HEK293 (cell line): ENCODE data around the gene SYNPO.
A peak's percentile ranks its signal among the peaks of the same experiment; 100 is the strongest.

Experiments used
- BCL11B ChIP-seq: fragments of 450-650 bp; formaldehyde crosslinking; IDR thresholded peaks from 2 replicates; pipeline ENCODE4 v1.5.1; 2016; ENCODE audit warnings: low read depth, missing biosample characterization, missing genetic modification characterization
- HOXA7 ChIP-seq: sonication (generic); formaldehyde crosslinking; IDR thresholded peaks from 2 replicates; pipeline ENCODE4 v1.8.1; 2022; ENCODE audit warnings: missing genetic modification reagents, borderline replicate concordance
- KLF8 ChIP-seq: fragments of 450-650 bp; formaldehyde crosslinking; IDR thresholded peaks from 2 replicates; pipeline ENCODE4 v1.5.1; 2016; ENCODE audit warnings: missing biosample characterization, missing genetic modification characterization
- OSR2 ChIP-seq: fragments of 450-650 bp; formaldehyde crosslinking; IDR thresholded peaks from 2 replicates; pipeline ENCODE4 v1.5.1; 2016; ENCODE audit warnings: missing biosample characterization, missing genetic modification characterization
- PRDM1 ChIP-seq: fragments of 450-650 bp; formaldehyde crosslinking; IDR thresholded peaks from 2 replicates; pipeline ENCODE4; 2016; ENCODE audit warnings: missing biosample characterization, missing genetic modification characterization
- SALL2 ChIP-seq: fragments of 450-650 bp; formaldehyde crosslinking; IDR thresholded peaks from 2 replicates; pipeline ENCODE4 v1.5.0; 2017; ENCODE audit warnings: missing biosample characterization, mild to moderate bottlenecking, missing genetic modification characterization, borderline replicate concordance
- SETDB1 ChIP-seq: IDR thresholded peaks from one replicate; pipeline ENCODE4 v1.6.1; 2017; ENCODE audit warnings: mild to moderate bottlenecking, low read length, moderate library complexity, mixed read lengths; ENCODE audit not compliant: insufficient read length
- ZBTB17 ChIP-seq: fragments of 450-650 bp; formaldehyde crosslinking; IDR thresholded peaks from 2 replicates; pipeline ENCODE4 v1.5.1; 2016; ENCODE audit warnings: missing biosample characterization, missing genetic modification characterization
- ZNF169 ChIP-seq: fragments of 450-650 bp; formaldehyde crosslinking; IDR thresholded peaks from 2 replicates; pipeline ENCODE4 v1.5.1; 2016; ENCODE audit warnings: missing biosample characterization, missing genetic modification characterization
- ZNF302 ChIP-seq: fragments of 450-650 bp; formaldehyde crosslinking; IDR thresholded peaks from 2 replicates; pipeline ENCODE4 v1.5.1; 2016; ENCODE audit warnings: missing biosample characterization, missing genetic modification characterization, low read depth
- ZNF394 ChIP-seq: fragments of 450-650 bp; formaldehyde crosslinking; IDR thresholded peaks from 2 replicates; pipeline ENCODE4 v1.5.1; 2016; ENCODE audit warnings: missing biosample characterization, missing genetic modification characterization, mild to moderate bottlenecking, moderate library complexity, borderline replicate concordance
- ZNF404 ChIP-seq: fragments of 450-650 bp; formaldehyde crosslinking; IDR thresholded peaks from 2 replicates; pipeline ENCODE4 v1.5.1; 2017; ENCODE audit warnings: missing biosample characterization, missing genetic modification characterization
- ZNF501 ChIP-seq: fragments of 450-650 bp; formaldehyde crosslinking; IDR thresholded peaks from 2 replicates; pipeline ENCODE4 v1.5.1; 2016; ENCODE audit warnings: missing biosample characterization, missing genetic modification characterization
- ZNF529 ChIP-seq: fragments of 450-650 bp; formaldehyde crosslinking; IDR thresholded peaks from 2 replicates; pipeline ENCODE4 v1.5.1; 2017; ENCODE audit warnings: missing genetic modification characterization, missing biosample characterization; ENCODE audit not compliant: insufficient replicate concordance
- ZNF548 ChIP-seq: fragments of 450-650 bp; formaldehyde crosslinking; IDR thresholded peaks from 2 replicates; pipeline ENCODE4 v1.5.1; 2016; ENCODE audit warnings: missing biosample characterization, missing genetic modification characterization
- ZNF549 ChIP-seq: fragments of 450-650 bp; IDR thresholded peaks from 2 replicates; pipeline ENCODE4 v1.5.1; 2018; ENCODE audit warnings: missing biosample characterization, missing genetic modification characterization, mild to moderate bottlenecking, inconsistent platforms, moderate library complexity
- ZNF571 ChIP-seq: fragments of 450-650 bp; formaldehyde crosslinking; IDR thresholded peaks from 2 replicates; pipeline ENCODE4 v1.5.0; 2017; ENCODE audit warnings: missing biosample characterization, missing genetic modification characterization
- ZNF629 ChIP-seq: fragments of 450-650 bp; formaldehyde crosslinking; IDR thresholded peaks from 2 replicates; pipeline ENCODE4 v1.5.1; 2017; ENCODE audit warnings: missing biosample characterization, missing genetic modification characterization
- ZSCAN23 ChIP-seq: fragments of 450-650 bp; formaldehyde crosslinking; IDR thresholded peaks from 2 replicates; pipeline ENCODE4 v1.5.1; 2016; ENCODE audit warnings: missing biosample characterization, missing genetic modification characterization
- ZSCAN30 ChIP-seq: fragments of 450-650 bp; IDR thresholded peaks from 2 replicates; pipeline ENCODE4 v1.5.1; 2018; ENCODE audit warnings: missing biosample characterization, mild to moderate bottlenecking, missing genetic modification characterization, moderate library complexity
- ZXDB ChIP-seq: fragments of 450-650 bp; formaldehyde crosslinking; IDR thresholded peaks from 2 replicates; pipeline ENCODE4 v1.5.1; 2016; ENCODE audit warnings: missing biosample characterization, missing genetic modification characterization
- TF ChIP-seq, protein P1 (sequence below): fragments of 450-650 bp; formaldehyde crosslinking; IDR thresholded peaks from 2 replicates; pipeline ENCODE4 v1.5.1; 2016; ENCODE audit warnings: missing biosample characterization, missing genetic modification characterization
- TF ChIP-seq, protein P2 (sequence below): fragments of 450-650 bp; formaldehyde crosslinking; optimal IDR thresholded peaks from 2 replicates; pipeline ENCODE3; 2016; ENCODE audit warnings: missing biosample characterization, mild to moderate bottlenecking, missing genetic modification characterization
- TF ChIP-seq, protein P3 (sequence below): fragments of 450-650 bp; formaldehyde crosslinking; IDR thresholded peaks from 2 replicates; pipeline ENCODE4 v1.5.1; 2017; ENCODE audit warnings: missing biosample characterization, missing genetic modification characterization
- TF ChIP-seq, protein P4 (sequence below): fragments of 450-650 bp; formaldehyde crosslinking; IDR thresholded peaks from 2 replicates; pipeline ENCODE4 v1.5.1; 2016; ENCODE audit warnings: missing biosample characterization, missing genetic modification characterization
- TF ChIP-seq, protein P5 (sequence below): fragments of 450-650 bp; formaldehyde crosslinking; IDR thresholded peaks from 2 replicates; pipeline ENCODE4 v1.5.1; 2016; ENCODE audit warnings: missing biosample characterization, missing genetic modification characterization, low read depth

Gene SYNPO

DNA sequence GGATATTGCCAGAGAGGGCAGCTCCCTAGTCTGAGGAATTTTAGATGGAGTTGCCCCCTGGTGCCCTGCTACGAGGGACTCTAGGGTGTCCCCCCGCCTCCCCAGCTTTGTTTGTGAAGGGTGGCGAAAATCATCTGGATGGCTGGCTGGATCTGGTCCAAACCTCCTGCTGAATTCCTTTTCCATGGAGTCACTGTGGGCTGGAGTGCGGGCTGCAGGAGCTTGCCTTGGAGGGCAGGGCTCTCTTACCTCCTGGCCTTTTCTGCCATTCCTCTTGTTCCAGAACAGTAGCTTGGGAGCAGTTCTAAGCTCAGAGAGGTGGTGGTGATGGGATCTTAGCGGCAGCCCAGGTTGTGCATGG, 2.1 kb downstream of the SYNPO start (continued):
- TF ChIP-seq, protein P1, sequence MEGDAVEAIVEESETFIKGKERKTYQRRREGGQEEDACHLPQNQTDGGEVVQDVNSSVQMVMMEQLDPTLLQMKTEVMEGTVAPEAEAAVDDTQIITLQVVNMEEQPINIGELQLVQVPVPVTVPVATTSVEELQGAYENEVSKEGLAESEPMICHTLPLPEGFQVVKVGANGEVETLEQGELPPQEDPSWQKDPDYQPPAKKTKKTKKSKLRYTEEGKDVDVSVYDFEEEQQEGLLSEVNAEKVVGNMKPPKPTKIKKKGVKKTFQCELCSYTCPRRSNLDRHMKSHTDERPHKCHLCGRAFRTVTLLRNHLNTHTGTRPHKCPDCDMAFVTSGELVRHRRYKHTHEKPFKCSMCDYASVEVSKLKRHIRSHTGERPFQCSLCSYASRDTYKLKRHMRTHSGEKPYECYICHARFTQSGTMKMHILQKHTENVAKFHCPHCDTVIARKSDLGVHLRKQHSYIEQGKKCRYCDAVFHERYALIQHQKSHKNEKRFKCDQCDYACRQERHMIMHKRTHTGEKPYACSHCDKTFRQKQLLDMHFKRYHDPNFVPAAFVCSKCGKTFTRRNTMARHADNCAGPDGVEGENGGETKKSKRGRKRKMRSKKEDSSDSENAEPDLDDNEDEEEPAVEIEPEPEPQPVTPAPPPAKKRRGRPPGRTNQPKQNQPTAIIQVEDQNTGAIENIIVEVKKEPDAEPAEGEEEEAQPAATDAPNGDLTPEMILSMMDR (tag by site-specific recombination), result no peak
- TF ChIP-seq, protein P2, sequence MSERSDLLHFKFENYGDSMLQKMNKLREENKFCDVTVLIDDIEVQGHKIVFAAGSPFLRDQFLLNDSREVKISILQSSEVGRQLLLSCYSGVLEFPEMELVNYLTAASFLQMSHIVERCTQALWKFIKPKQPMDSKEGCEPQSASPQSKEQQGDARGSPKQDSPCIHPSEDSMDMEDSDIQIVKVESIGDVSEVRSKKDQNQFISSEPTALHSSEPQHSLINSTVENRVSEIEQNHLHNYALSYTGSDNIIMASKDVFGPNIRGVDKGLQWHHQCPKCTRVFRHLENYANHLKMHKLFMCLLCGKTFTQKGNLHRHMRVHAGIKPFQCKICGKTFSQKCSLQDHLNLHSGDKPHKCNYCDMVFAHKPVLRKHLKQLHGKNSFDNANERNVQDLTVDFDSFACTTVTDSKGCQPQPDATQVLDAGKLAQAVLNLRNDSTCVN (tag by site-specific recombination), result no peak
- no peak for TF ChIP-seq PRDM1
- no peak for TF ChIP-seq ZSCAN23 (tag by site-specific recombination)
- no peak for TF ChIP-seq KLF8 (tag by site-specific recombination)
- TF ChIP-seq ZNF302 (tag by site-specific recombination), result no peak
- TF ChIP-seq, protein P3, sequence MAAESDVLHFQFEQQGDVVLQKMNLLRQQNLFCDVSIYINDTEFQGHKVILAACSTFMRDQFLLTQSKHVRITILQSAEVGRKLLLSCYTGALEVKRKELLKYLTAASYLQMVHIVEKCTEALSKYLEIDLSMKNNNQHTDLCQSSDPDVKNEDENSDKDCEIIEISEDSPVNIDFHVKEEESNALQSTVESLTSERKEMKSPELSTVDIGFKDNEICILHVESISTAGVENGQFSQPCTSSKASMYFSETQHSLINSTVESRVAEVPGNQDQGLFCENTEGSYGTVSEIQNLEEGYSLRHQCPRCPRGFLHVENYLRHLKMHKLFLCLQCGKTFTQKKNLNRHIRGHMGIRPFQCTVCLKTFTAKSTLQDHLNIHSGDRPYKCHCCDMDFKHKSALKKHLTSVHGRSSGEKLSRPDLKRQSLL (tag by site-specific recombination), result no peak
- TF ChIP-seq HOXA7 (CRISPR knock-in tag), result no peak
- no peak for TF ChIP-seq ZNF548 (tag by site-specific recombination)
- TF ChIP-seq ZNF394, result no peak
- TF ChIP-seq ZNF501 (tag by site-specific recombination), result no peak
- TF ChIP-seq, protein P4, sequence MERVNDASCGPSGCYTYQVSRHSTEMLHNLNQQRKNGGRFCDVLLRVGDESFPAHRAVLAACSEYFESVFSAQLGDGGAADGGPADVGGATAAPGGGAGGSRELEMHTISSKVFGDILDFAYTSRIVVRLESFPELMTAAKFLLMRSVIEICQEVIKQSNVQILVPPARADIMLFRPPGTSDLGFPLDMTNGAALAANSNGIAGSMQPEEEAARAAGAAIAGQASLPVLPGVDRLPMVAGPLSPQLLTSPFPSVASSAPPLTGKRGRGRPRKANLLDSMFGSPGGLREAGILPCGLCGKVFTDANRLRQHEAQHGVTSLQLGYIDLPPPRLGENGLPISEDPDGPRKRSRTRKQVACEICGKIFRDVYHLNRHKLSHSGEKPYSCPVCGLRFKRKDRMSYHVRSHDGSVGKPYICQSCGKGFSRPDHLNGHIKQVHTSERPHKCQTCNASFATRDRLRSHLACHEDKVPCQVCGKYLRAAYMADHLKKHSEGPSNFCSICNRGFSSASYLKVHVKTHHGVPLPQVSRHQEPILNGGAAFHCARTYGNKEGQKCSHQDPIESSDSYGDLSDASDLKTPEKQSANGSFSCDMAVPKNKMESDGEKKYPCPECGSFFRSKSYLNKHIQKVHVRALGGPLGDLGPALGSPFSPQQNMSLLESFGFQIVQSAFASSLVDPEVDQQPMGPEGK (tag by site-specific recombination), result peak; percentile 49; the same call in 1 of the 2 replicates
- TF ChIP-seq ZNF571 (tag by site-specific recombination), result no peak
- no peak for TF ChIP-seq SETDB1
- TF ChIP-seq ZNF529 (tag by site-specific recombination), result no peak
- TF ChIP-seq BCL11B, result no peak
- 0 out of 2 replicates have a peak, but pooled peaks have one; percentile 25 for TF ChIP-seq OSR2 (tag by site-specific recombination)
- TF ChIP-seq ZNF629, result peak; percentile 37; the same call in 1 of the 2 replicates
- no peak for TF ChIP-seq ZSCAN30 (tag by site-specific recombination)
- no peak for TF ChIP-seq ZNF404
- TF ChIP-seq ZXDB, result peak; percentile 48; the same call in 1 of the 2 replicates
- TF ChIP-seq SALL2 (tag by site-specific recombination), result no peak
- TF ChIP-seq ZNF169 (tag by site-specific recombination), result no peak
- no peak for TF ChIP-seq ZNF549
- TF ChIP-seq, protein P5, sequence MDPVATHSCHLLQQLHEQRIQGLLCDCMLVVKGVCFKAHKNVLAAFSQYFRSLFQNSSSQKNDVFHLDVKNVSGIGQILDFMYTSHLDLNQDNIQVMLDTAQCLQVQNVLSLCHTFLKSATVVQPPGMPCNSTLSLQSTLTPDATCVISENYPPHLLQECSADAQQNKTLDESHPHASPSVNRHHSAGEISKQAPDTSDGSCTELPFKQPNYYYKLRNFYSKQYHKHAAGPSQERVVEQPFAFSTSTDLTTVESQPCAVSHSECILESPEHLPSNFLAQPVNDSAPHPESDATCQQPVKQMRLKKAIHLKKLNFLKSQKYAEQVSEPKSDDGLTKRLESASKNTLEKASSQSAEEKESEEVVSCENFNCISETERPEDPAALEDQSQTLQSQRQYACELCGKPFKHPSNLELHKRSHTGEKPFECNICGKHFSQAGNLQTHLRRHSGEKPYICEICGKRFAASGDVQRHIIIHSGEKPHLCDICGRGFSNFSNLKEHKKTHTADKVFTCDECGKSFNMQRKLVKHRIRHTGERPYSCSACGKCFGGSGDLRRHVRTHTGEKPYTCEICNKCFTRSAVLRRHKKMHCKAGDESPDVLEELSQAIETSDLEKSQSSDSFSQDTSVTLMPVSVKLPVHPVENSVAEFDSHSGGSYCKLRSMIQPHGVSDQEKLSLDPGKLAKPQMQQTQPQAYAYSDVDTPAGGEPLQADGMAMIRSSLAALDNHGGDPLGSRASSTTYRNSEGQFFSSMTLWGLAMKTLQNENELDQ (tag by site-specific recombination), result no peak
- TF ChIP-seq ZBTB17 (tag by site-specific recombination), result peak; percentile 33; the same call in 1 of the 2 replicates
